Astrocyte (in vitro differentiated cells and primary cell): ENCODE results near the gene OPRL1.

Source experiments
- CTCF ChIP-seq: IDR thresholded peaks from 2 replicates; pipeline ENCODE4 v1.5.1; 2011; ENCODE audit warnings: low read depth, mild to moderate bottlenecking, inconsistent platforms, low read length, moderate library complexity; ENCODE audit not compliant: insufficient read depth
- EZH2 ChIP-seq: IDR thresholded peaks from 2 replicates; pipeline ENCODE4 v1.6.1; 2012; ENCODE audit warnings: mild to moderate bottlenecking, low read length, inconsistent platforms; ENCODE audit not compliant: insufficient read depth

GRCh38 chr20:64069209-64069613, 10.7 kb upstream of the OPRL1 start:
- TF ChIP-seq CTCF = no peak
- no peak for TF ChIP-seq EZH2
